GM23338 (cell line): ENCODE results near the gene ABCD2. TPM values are rescaled to one million over a fixed set of nuclear protein-coding genes. Genes with fewer than 3 reads are reported as not detected.

Experiments
- ATAC-seq: fragments of 200-7000 bp; cut with Tn5 transposase; 3 replicates; pipeline ENCODE4 v1.9.1; 2020
- DNase-seq: peaks from one replicate; pipeline ENCODE4 v3.0.0-alpha.2; 2015; ENCODE audit warnings: low spot score
- H2AFZ ChIP-seq: fragments of 200-600 bp; sonication (generic); 2 replicates; pipeline ENCODE4 v1.8.0; 2016; ENCODE audit warnings: antibody characterized with exemption, mild to moderate bottlenecking, moderate library complexity
- H3F3A ChIP-seq: fragments of 200-600 bp; sonication (generic); replicated peaks from 2 replicates; pipeline ENCODE4 v1.8.0; 2017; ENCODE audit warnings: antibody characterized with exemption, mixed run types, low read depth
- H3K27ac ChIP-seq: fragments of 200-600 bp; sonication (generic); 2 replicates; pipeline ENCODE4 v1.6.1; 2016; ENCODE audit warnings: low read depth
- H3K27me3 ChIP-seq: fragments of 200-600 bp; sonication (generic); 2 replicates; pipeline ENCODE4 v1.8.0; 2016; ENCODE audit warnings: mild to moderate bottlenecking, mixed run types, moderate library complexity; ENCODE audit not compliant: insufficient read depth
- H3K36me3 ChIP-seq: fragments of 200-600 bp; sonication (generic); 2 replicates; pipeline ENCODE4 v1.8.0; 2016; ENCODE audit warnings: mild to moderate bottlenecking; ENCODE audit not compliant: insufficient read depth
- H3K4me1 ChIP-seq: fragments of 200-600 bp; sonication (generic); 2 replicates; pipeline ENCODE4 v1.8.0; 2016; ENCODE audit warnings: mild to moderate bottlenecking, moderate library complexity; ENCODE audit not compliant: insufficient read depth
- H3K4me2 ChIP-seq: fragments of 200-600 bp; sonication (generic); 2 replicates; pipeline ENCODE4 v1.7.1; 2017; ENCODE audit warnings: mixed run types
- H3K4me3 ChIP-seq: fragments of 200-600 bp; sonication (generic); 2 replicates; pipeline ENCODE4 v1.6.1; 2016; ENCODE audit warnings: mixed run types
- H3K79me2 ChIP-seq: fragments of 200-600 bp; sonication (generic); replicated peaks from 2 replicates; pipeline ENCODE4 v1.8.0; 2017; ENCODE audit warnings: mild to moderate bottlenecking; ENCODE audit not compliant: insufficient read depth
- H3K9me2 ChIP-seq: fragments of 200-600 bp; sonication (generic); 2 replicates; pipeline ENCODE4 v1.8.0; 2017; ENCODE audit not compliant: insufficient read depth
- H4K20me1 ChIP-seq: fragments of 200-600 bp; sonication (generic); replicated peaks from 2 replicates; pipeline ENCODE4 v1.8.0; 2017; ENCODE audit warnings: mild to moderate bottlenecking; ENCODE audit not compliant: insufficient read depth
- H3K27ac Mint-ChIP-seq: 2 replicates; pipeline ENCODE4 v1.8.0; 2020; ENCODE audit warnings: inconsistent platforms, mild to moderate bottlenecking, moderate library complexity, mixed read lengths
- H3K27me3 Mint-ChIP-seq: 3 replicates; pipeline ENCODE4 v1.8.0; 2022; ENCODE audit warnings: low read depth, mild to moderate bottlenecking, moderate library complexity, mixed read lengths, inconsistent platforms; ENCODE audit not compliant: insufficient read depth, poor library complexity
- H3K36me3 Mint-ChIP-seq: 3 replicates; pipeline ENCODE4 v1.8.0; 2021; ENCODE audit warnings: low read depth, mild to moderate bottlenecking, inconsistent platforms, moderate library complexity, mixed read lengths
- H3K4me1 Mint-ChIP-seq: 3 replicates; pipeline ENCODE4 v1.8.0; 2020; ENCODE audit warnings: mild to moderate bottlenecking, inconsistent platforms, mixed read lengths
- H3K4me3 Mint-ChIP-seq: 3 replicates; pipeline ENCODE4 v1.8.0; 2021; ENCODE audit warnings: moderate library complexity, mild to moderate bottlenecking, inconsistent platforms, mixed read lengths
- H3K9me3 Mint-ChIP-seq: 3 replicates; pipeline ENCODE4 v1.8.0; 2020; ENCODE audit warnings: moderate library complexity, mild to moderate bottlenecking, inconsistent platforms, mixed read lengths
- CREB1 ChIP-seq: fragments of 250-450 bp; sonication (Bioruptor Pico); IDR thresholded peaks from 2 replicates; pipeline ENCODE4 v1.5.0; 2020; ENCODE audit warnings: low read depth, mild to moderate bottlenecking, moderate library complexity
- EZH2 ChIP-seq: fragments of 200-600 bp; sonication (generic); IDR thresholded peaks from one replicate; pipeline ENCODE4 v1.8.0; 2017; ENCODE audit warnings: antibody characterized with exemption, mild to moderate bottlenecking, low read depth; ENCODE audit not compliant: unreplicated experiment
- EZH2phosphoT487 ChIP-seq: fragments of 200-600 bp; sonication (generic); IDR thresholded peaks from one replicate; pipeline ENCODE4 v1.8.1; 2018; ENCODE audit warnings: antibody characterized with exemption; ENCODE audit not compliant: unreplicated experiment
- JUNB ChIP-seq: IDR thresholded peaks from one replicate; pipeline ENCODE4 v1.6.1; 2016; ENCODE audit warnings: antibody characterized with exemption; ENCODE audit not compliant: unreplicated experiment
- NANOG ChIP-seq: IDR thresholded peaks from 2 replicates; pipeline ENCODE4 v1.6.1; 2016; ENCODE audit warnings: antibody characterized with exemption, borderline replicate concordance
- POLR2AphosphoS5 ChIP-seq: IDR thresholded peaks from 2 replicates; pipeline ENCODE4 v1.6.1; 2016; ENCODE audit warnings: antibody characterized with exemption, low read depth
- STAT1 ChIP-seq: IDR thresholded peaks from one replicate; pipeline ENCODE4 v1.6.1; 2016; ENCODE audit warnings: antibody characterized with exemption; ENCODE audit not compliant: unreplicated experiment
- ZNF114 ChIP-seq: fragments of 250-450 bp; sonication (Bioruptor Pico); IDR thresholded peaks from 2 replicates; pipeline ENCODE4 v1.5.0; 2020; ENCODE audit warnings: mild to moderate bottlenecking, moderate library complexity
- ZNF331 ChIP-seq: fragments of 250-450 bp; sonication (Bioruptor Pico); IDR thresholded peaks from 2 replicates; pipeline ENCODE4 v1.5.0; 2020; ENCODE audit warnings: low read depth, mild to moderate bottlenecking, moderate library complexity
- polyA plus RNA-seq: library from polyadenylated mRNA; unstranded; fragments of >200 nt; fragmentation: Nextera tagmentation; extraction: Ambion mirVana; gene quantifications from 2 replicates; pipeline ENCODE4 v1.2.1, GENCODE V29; 2016
- total RNA-seq: library from RNA; depleted of rRNA; stranded (reverse); fragments of >200 nt; shearing (Covaris generic); gene quantifications from 2 replicates; pipeline ENCODE4 v1.2.3, GENCODE V29; 2014
- TF ChIP-seq, protein P1 (sequence below): IDR thresholded peaks from one replicate; pipeline ENCODE4 v1.6.1; 2018; ENCODE audit warnings: antibody characterized with exemption; ENCODE audit not compliant: unreplicated experiment
- TF ChIP-seq, protein P2 (sequence below), 2 experiments: fragments of 200-600 bp in 1 of 2; sonication (generic) in 1 of 2; conservative IDR thresholded peaks; 2 replicates each; pipeline versions ENCODE4 v1.5.1 to v1.6.1; 2016 to 2017; ENCODE audit warnings: antibody characterized with exemption in 2 of 2, low read depth in 2 of 2, mild to moderate bottlenecking in 2 of 2, moderate library complexity in 1 of 2
- TF ChIP-seq, protein P3 (sequence below): IDR thresholded peaks from 2 replicates; pipeline ENCODE4 v1.6.1; 2016; ENCODE audit warnings: antibody characterized with exemption
- TF ChIP-seq, protein P4 (sequence below): fragments of 250-450 bp; sonication (Bioruptor Pico); IDR thresholded peaks from 2 replicates; pipeline ENCODE4 v1.5.0; 2020; ENCODE audit warnings: mild to moderate bottlenecking, moderate library complexity

Gene ABCD2
- total and polyA plus RNA-seq, 2 experiments from 2014 or later: not detected

DNA sequence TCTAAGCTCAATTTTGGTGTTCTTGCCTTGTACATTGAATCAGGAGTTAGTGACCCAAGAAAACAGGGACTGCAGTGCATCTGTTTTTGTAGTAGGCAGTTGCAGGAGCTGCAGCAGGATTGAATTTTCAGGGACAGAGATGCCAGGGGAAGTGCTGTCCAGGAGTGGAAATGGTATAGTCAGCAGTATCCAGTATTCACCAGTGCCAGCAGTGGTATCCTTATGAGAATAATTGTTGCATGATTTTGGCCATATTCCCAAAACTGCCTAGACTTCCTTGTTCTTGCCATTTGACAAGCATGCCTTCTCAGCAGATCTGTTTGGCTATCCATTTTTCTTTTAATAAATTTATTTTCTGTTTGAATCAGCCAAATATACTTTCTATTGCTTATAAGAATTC is 18.6 kb upstream of the ABCD2 start:
- Mint-ChIP-seq H3K27ac (no peak overlapping the region), H3K9me3 (no peaks in the 10 kb centered on the region), H3K27me3 (peaks cover 2% of the 10 kb centered on the region), H3K4me3 (no peak overlapping the region), H3K36me3 (no peaks in the 10 kb centered on the region), H3K4me1 (no peaks in the 10 kb centered on the region)
- H3K36me3 ChIP-seq: no peaks in the 10 kb centered on the region
- H3K9me2 ChIP-seq: no peaks in the 10 kb centered on the region
- H3K4me2 ChIP-seq: no peak overlapping the region
- no peak overlapping the region for H3K27ac ChIP-seq
- no peak overlapping the region for H2AFZ ChIP-seq
- no peaks in the 10 kb centered on the region for H3F3A ChIP-seq
- H3K4me3 ChIP-seq: no peak overlapping the region
- H3K4me1 ChIP-seq: no peaks in the 10 kb centered on the region
- no peaks in the 10 kb centered on the region for H3K27me3 ChIP-seq
- ATAC-seq (no peak), DNase-seq (no peak)
- H4K20me1 ChIP-seq: no peaks in the 10 kb centered on the region
- TF ChIP-seq, protein P1, sequence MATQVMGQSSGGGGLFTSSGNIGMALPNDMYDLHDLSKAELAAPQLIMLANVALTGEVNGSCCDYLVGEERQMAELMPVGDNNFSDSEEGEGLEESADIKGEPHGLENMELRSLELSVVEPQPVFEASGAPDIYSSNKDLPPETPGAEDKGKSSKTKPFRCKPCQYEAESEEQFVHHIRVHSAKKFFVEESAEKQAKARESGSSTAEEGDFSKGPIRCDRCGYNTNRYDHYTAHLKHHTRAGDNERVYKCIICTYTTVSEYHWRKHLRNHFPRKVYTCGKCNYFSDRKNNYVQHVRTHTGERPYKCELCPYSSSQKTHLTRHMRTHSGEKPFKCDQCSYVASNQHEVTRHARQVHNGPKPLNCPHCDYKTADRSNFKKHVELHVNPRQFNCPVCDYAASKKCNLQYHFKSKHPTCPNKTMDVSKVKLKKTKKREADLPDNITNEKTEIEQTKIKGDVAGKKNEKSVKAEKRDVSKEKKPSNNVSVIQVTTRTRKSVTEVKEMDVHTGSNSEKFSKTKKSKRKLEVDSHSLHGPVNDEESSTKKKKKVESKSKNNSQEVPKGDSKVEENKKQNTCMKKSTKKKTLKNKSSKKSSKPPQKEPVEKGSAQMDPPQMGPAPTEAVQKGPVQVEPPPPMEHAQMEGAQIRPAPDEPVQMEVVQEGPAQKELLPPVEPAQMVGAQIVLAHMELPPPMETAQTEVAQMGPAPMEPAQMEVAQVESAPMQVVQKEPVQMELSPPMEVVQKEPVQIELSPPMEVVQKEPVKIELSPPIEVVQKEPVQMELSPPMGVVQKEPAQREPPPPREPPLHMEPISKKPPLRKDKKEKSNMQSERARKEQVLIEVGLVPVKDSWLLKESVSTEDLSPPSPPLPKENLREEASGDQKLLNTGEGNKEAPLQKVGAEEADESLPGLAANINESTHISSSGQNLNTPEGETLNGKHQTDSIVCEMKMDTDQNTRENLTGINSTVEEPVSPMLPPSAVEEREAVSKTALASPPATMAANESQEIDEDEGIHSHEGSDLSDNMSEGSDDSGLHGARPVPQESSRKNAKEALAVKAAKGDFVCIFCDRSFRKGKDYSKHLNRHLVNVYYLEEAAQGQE: no peak
- TF ChIP-seq ZNF114 (CRISPR knock-in tag) (no peak), JUNB (no peak), NANOG (no peak), CREB1 (no peak), EZH2 (no peak), ZNF331 (no peak), EZH2phosphoT487 (no peak), STAT1 (no peak), POLR2AphosphoS5 (no peak)
- TF ChIP-seq, protein P2, sequence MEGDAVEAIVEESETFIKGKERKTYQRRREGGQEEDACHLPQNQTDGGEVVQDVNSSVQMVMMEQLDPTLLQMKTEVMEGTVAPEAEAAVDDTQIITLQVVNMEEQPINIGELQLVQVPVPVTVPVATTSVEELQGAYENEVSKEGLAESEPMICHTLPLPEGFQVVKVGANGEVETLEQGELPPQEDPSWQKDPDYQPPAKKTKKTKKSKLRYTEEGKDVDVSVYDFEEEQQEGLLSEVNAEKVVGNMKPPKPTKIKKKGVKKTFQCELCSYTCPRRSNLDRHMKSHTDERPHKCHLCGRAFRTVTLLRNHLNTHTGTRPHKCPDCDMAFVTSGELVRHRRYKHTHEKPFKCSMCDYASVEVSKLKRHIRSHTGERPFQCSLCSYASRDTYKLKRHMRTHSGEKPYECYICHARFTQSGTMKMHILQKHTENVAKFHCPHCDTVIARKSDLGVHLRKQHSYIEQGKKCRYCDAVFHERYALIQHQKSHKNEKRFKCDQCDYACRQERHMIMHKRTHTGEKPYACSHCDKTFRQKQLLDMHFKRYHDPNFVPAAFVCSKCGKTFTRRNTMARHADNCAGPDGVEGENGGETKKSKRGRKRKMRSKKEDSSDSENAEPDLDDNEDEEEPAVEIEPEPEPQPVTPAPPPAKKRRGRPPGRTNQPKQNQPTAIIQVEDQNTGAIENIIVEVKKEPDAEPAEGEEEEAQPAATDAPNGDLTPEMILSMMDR (conservative IDR thresholded peaks at IDR 0.05; ENCODE audit: low read depth in 2 of 2): no peak
- TF ChIP-seq, protein P3, sequence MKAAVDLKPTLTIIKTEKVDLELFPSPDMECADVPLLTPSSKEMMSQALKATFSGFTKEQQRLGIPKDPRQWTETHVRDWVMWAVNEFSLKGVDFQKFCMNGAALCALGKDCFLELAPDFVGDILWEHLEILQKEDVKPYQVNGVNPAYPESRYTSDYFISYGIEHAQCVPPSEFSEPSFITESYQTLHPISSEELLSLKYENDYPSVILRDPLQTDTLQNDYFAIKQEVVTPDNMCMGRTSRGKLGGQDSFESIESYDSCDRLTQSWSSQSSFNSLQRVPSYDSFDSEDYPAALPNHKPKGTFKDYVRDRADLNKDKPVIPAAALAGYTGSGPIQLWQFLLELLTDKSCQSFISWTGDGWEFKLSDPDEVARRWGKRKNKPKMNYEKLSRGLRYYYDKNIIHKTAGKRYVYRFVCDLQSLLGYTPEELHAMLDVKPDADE: no peak
- TF ChIP-seq, protein P4, sequence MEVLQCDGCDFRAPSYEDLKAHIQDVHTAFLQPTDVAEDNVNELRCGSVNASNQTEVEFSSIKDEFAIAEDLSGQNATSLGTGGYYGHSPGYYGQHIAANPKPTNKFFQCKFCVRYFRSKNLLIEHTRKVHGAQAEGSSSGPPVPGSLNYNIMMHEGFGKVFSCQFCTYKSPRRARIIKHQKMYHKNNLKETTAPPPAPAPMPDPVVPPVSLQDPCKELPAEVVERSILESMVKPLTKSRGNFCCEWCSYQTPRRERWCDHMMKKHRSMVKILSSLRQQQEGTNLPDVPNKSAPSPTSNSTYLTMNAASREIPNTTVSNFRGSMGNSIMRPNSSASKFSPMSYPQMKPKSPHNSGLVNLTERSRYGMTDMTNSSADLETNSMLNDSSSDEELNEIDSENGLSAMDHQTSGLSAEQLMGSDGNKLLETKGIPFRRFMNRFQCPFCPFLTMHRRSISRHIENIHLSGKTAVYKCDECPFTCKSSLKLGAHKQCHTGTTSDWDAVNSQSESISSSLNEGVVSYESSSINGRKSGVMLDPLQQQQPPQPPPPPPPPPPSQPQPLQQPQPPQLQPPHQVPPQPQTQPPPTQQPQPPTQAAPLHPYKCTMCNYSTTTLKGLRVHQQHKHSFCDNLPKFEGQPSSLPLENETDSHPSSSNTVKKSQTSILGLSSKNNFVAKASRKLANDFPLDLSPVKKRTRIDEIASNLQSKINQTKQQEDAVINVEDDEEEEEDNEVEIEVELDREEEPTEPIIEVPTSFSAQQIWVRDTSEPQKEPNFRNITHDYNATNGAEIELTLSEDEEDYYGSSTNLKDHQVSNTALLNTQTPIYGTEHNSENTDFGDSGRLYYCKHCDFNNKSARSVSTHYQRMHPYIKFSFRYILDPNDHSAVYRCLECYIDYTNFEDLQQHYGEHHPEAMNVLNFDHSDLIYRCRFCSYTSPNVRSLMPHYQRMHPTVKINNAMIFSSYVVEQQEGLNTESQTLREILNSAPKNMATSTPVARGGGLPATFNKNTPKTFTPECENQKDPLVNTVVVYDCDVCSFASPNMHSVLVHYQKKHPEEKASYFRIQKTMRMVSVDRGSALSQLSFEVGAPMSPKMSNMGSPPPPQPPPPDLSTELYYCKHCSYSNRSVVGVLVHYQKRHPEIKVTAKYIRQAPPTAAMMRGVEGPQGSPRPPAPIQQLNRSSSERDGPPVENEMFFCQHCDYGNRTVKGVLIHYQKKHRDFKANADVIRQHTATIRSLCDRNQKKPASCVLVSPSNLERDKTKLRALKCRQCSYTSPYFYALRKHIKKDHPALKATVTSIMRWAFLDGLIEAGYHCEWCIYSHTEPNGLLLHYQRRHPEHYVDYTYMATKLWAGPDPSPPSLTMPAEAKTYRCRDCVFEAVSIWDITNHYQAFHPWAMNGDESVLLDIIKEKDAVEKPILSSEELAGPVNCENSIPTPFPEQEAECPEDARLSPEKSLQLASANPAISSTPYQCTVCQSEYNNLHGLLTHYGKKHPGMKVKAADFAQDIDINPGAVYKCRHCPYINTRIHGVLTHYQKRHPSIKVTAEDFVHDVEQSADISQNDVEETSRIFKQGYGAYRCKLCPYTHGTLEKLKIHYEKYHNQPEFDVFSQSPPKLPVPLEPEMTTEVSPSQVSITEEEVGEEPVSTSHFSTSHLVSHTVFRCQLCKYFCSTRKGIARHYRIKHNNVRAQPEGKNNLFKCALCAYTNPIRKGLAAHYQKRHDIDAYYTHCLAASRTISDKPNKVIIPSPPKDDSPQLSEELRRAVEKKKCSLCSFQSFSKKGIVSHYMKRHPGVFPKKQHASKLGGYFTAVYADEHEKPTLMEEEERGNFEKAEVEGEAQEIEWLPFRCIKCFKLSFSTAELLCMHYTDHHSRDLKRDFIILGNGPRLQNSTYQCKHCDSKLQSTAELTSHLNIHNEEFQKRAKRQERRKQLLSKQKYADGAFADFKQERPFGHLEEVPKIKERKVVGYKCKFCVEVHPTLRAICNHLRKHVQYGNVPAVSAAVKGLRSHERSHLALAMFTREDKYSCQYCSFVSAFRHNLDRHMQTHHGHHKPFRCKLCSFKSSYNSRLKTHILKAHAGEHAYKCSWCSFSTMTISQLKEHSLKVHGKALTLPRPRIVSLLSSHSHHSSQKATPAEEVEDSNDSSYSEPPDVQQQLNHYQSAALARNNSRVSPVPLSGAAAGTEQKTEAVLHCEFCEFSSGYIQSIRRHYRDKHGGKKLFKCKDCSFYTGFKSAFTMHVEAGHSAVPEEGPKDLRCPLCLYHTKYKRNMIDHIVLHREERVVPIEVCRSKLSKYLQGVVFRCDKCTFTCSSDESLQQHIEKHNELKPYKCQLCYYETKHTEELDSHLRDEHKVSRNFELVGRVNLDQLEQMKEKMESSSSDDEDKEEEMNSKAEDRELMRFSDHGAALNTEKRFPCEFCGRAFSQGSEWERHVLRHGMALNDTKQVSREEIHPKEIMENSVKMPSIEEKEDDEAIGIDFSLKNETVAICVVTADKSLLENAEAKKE (CRISPR knock-in tag): no peak
- no peaks in the 10 kb centered on the region for H3K79me2 ChIP-seq
